BJ (cell line): ENCODE results near the gene EIF3F. TPM values are rescaled to one million over a fixed set of nuclear protein-coding genes. Genes with fewer than 3 reads are reported as not detected.

ENCODE experiments used
- CTCF ChIA-PET: fragments of 350-600 bp; formaldehyde crosslinking; extraction: SDS; loops from one replicate; lab custom pipeline; 2021; ENCODE audit warnings: antibody characterized with exemption, inconsistent platforms; lab: Yijun Ruan, JAX
- POLR2A ChIA-PET: fragments of 300-600 bp; sonication (Branson Sonifier 250); formaldehyde crosslinking; extraction: SDS; loops from one replicate; lab custom pipeline; 2021; ENCODE audit warnings: antibody characterized with exemption; lab: Charles Lee
- DNase-seq: peaks from one replicate; pipeline ENCODE4 v3.0.0-alpha.2; 2011; ENCODE audit warnings: low read depth
- H3K27me3 ChIP-seq: 2 replicates; pipeline ENCODE4 v1.6.0; 2011; ENCODE audit warnings: low read length; ENCODE audit not compliant: control insufficient read depth, insufficient read depth
- H3K36me3 ChIP-seq: 2 replicates; pipeline ENCODE4 v1.5.1; 2011; ENCODE audit warnings: low read length; ENCODE audit not compliant: control insufficient read depth, insufficient read depth
- H3K4me3 ChIP-seq: 2 replicates; pipeline ENCODE4 v1.5.1; 2011; ENCODE audit warnings: low read depth, mild to moderate bottlenecking, control low read depth, low read length
- polyA plus RNA-seq: library from polyadenylated mRNA; depleted of rRNA; stranded (reverse); fragments of >200 nt; gene quantifications from 2 replicates; pipeline ENCODE4 v1.2.3, GENCODE V29; 2011
- TF ChIP-seq, protein P1 (sequence below): IDR thresholded peaks from 2 replicates; pipeline ENCODE4 v1.5.1; 2011; ENCODE audit warnings: low read depth, mild to moderate bottlenecking, control low read depth, inconsistent platforms, low read length, moderate library complexity; ENCODE audit not compliant: insufficient read depth

EIF3F gene
- polyA plus RNA-seq, 1 experiment = 218 TPM

- CTCF ChIA-PET = interaction anchor here (0.9 to 1.3 kb wide), 3 partner anchors 9 to 58 kb away, joined by 3 to 5 read pairs (median 3); no protein-coding TSS in a partner anchor
- no peak for DNase-seq
- TF ChIP-seq, protein P1, sequence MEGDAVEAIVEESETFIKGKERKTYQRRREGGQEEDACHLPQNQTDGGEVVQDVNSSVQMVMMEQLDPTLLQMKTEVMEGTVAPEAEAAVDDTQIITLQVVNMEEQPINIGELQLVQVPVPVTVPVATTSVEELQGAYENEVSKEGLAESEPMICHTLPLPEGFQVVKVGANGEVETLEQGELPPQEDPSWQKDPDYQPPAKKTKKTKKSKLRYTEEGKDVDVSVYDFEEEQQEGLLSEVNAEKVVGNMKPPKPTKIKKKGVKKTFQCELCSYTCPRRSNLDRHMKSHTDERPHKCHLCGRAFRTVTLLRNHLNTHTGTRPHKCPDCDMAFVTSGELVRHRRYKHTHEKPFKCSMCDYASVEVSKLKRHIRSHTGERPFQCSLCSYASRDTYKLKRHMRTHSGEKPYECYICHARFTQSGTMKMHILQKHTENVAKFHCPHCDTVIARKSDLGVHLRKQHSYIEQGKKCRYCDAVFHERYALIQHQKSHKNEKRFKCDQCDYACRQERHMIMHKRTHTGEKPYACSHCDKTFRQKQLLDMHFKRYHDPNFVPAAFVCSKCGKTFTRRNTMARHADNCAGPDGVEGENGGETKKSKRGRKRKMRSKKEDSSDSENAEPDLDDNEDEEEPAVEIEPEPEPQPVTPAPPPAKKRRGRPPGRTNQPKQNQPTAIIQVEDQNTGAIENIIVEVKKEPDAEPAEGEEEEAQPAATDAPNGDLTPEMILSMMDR = no peak
- no peaks in the 10 kb centered on the region for H3K27me3 ChIP-seq
- POLR2A ChIA-PET = no interaction called here
- no peak overlapping the region for H3K4me3 ChIP-seq
- H3K36me3 ChIP-seq = no peaks in the 10 kb centered on the region
Observed at GRCh38 chr11:8040921-8041285, 53.8 kb downstream of the EIF3F start.

DNA sequence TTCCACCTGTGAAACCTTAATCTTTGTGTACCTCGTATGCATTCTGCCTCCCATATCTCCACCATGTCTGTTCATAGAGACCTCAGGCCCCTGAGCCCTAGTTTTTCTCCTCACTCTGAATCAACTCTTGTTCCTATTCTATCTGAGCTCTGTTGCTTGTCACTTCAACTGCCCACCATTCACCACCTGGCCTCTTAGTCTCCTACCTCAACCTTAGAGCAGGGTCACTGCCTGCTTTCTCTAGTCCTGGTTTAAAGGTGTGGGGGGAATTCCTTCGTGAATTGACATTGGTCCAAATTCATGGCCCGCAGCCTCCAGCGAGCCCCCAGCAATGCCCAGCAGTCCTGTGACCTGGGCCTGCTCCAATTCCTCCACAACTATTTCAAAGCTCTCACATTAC is 54.4 kb downstream of the EIF3F start:
- TF ChIP-seq, protein P1 = no peak
- no peak for DNase-seq
- POLR2A ChIA-PET = no interaction called here
- CTCF ChIA-PET = interaction anchor here (0.9 to 1.3 kb wide), 3 partner anchors 10 to 57 kb away, joined by 3 to 5 read pairs (median 3); no protein-coding TSS in a partner anchor
- H3K27me3 ChIP-seq = no peaks in the 10 kb centered on the region
- H3K36me3 ChIP-seq = no peaks in the 10 kb centered on the region
- H3K4me3 ChIP-seq = no peak overlapping the region

DNA sequence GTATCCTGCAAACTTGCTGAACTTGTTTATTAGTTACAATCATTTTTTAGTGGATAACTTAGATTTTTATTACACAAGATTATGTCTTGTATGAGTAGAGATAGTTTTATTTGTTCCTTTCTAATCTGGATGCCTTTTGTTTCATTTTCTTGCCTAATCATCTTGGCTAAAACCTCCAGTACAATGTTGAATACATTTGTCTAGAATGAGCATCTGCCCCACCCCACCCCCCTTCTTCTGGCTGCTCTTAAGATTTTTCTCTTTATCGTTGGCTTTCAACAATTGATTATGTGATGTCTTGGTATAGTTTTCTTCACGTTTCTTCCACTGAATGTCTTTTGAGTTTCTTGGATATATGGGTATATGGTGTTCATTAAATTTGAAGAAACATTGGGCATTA is 56.6 kb downstream of the EIF3F start:
- no peaks in the 10 kb centered on the region for H3K36me3 ChIP-seq
- ChIA-PET CTCF (interaction anchor here (1.1 to 2.4 kb wide), 3 partner anchors 10 to 55 kb away, joined by 4 to 13 read pairs (median 4); no protein-coding TSS in a partner anchor), POLR2A (no interaction called here)
- H3K27me3 ChIP-seq = no peaks in the 10 kb centered on the region
- no peak for DNase-seq
- TF ChIP-seq, protein P1 = no peak
- H3K4me3 ChIP-seq = no peak overlapping the region

DNA sequence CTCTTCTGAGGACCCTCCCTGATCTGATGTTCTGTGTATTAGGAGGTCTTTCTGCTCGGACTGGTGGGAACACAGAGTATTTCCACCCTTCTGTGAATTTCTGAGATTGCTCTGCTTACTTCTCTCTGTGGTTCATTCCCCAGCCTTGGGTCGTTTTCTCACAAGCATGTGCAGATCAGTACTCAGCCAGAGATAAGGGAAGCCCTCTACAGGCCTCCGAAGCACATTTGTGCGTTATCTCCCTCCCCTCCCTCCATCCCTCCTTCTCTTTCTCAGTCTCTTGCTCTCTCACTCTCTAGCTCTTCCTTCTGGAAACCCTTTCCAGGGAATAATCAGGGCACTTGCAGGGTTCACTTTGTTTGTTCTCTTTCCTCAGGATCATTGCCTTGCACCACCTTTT is 58.7 kb downstream of the EIF3F start:
- DNase-seq = no peak
- ChIA-PET CTCF (no interaction called here), POLR2A (no interaction called here)
- TF ChIP-seq, protein P1 = no peak
- no peak overlapping the region for H3K4me3 ChIP-seq
- no peaks in the 10 kb centered on the region for H3K27me3 ChIP-seq
- no peaks in the 10 kb centered on the region for H3K36me3 ChIP-seq

GRCh38 chr11:8047382-8047781 is 60.2 kb downstream of the EIF3F start:
- DNase-seq = no peak
- Histone ChIP-seq H3K36me3 (no peaks in the 10 kb centered on the region), H3K4me3 (no peak overlapping the region), H3K27me3 (no peaks in the 10 kb centered on the region)
- POLR2A ChIA-PET = interaction anchor here (0.6 kb wide), 1 partner anchor 1123 kb away, joined by 6 read pairs; no protein-coding TSS in a partner anchor
- CTCF ChIA-PET = interaction anchor here (0.9 to 1.1 kb wide), 2 partner anchors 12 to 14 kb away, joined by 4 to 6 read pairs; no protein-coding TSS in a partner anchor
- TF ChIP-seq, protein P1 = no peak
